ENCODE measurements around the gene GPR35.

DNA sequence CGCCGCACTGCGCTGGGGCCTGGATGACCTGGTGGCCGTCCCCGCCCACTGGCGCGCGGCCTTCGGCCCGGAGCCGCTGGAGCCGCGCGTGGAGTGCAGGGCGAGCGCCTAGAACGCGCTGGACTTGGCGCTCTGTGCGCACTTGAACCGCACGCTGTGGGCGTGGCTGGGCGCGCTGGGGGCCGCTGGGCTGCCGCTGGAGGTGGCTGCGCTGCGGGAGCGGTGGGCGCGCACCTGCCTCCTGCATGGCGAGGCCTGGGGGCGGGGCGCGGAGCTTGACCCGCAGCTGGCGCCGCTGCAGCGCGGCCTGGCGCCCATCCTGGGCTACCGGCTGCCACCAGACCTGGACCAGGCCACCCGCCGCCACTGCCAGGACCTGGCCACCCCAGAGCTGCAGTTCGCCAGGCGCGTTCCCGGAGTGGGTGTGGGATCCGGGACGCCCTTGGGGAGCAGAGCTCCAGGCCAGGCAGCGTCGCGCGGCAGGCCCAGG, 47.5 kb downstream of the GPR35 start:
- TF ChIP-seq, protein P1, sequence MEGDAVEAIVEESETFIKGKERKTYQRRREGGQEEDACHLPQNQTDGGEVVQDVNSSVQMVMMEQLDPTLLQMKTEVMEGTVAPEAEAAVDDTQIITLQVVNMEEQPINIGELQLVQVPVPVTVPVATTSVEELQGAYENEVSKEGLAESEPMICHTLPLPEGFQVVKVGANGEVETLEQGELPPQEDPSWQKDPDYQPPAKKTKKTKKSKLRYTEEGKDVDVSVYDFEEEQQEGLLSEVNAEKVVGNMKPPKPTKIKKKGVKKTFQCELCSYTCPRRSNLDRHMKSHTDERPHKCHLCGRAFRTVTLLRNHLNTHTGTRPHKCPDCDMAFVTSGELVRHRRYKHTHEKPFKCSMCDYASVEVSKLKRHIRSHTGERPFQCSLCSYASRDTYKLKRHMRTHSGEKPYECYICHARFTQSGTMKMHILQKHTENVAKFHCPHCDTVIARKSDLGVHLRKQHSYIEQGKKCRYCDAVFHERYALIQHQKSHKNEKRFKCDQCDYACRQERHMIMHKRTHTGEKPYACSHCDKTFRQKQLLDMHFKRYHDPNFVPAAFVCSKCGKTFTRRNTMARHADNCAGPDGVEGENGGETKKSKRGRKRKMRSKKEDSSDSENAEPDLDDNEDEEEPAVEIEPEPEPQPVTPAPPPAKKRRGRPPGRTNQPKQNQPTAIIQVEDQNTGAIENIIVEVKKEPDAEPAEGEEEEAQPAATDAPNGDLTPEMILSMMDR (conservative IDR thresholded peaks at IDR 0.05), result no peak
- TF ChIP-seq ZFX (IDR thresholded peaks at IDR 0.05), result no peak
